ENCODE results near the gene C17orf67.

DNA sequence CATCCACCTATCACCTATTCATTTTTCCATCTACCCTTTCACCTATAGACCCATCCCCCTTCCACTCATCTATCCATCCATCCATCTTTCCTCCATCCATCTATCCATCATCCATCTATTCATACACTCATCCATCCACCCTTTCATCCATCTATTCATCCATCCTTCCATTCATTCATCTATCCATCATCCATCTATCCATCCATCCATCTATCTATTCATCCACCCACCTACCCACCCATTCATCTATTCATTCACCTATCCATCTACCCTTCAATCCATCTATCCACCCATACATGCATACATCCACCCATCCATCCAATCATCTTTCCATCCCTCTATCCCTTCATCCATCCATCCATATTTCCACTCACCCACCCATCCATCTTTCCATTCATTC lies 63.3 kb downstream of the C17orf67 start:
- TF ChIP-seq, protein P1, sequence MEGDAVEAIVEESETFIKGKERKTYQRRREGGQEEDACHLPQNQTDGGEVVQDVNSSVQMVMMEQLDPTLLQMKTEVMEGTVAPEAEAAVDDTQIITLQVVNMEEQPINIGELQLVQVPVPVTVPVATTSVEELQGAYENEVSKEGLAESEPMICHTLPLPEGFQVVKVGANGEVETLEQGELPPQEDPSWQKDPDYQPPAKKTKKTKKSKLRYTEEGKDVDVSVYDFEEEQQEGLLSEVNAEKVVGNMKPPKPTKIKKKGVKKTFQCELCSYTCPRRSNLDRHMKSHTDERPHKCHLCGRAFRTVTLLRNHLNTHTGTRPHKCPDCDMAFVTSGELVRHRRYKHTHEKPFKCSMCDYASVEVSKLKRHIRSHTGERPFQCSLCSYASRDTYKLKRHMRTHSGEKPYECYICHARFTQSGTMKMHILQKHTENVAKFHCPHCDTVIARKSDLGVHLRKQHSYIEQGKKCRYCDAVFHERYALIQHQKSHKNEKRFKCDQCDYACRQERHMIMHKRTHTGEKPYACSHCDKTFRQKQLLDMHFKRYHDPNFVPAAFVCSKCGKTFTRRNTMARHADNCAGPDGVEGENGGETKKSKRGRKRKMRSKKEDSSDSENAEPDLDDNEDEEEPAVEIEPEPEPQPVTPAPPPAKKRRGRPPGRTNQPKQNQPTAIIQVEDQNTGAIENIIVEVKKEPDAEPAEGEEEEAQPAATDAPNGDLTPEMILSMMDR (IDR thresholded peaks at IDR 0.05) = no peak
- TF ChIP-seq EZH2phosphoT487 (IDR thresholded peaks at IDR 0.05) = no peak
- TF ChIP-seq EZH2 (IDR thresholded peaks at IDR 0.05) = no peak

Data from neural progenitor cell (in vitro differentiated cells).